Amniotic epithelial cell (primary cell): ENCODE measurements around the gene PRSS22.

ENCODE experiments used
- DNase-seq: peaks from one replicate; pipeline ENCODE4 v3.0.0-alpha.2; 2010; ENCODE audit warnings: low read depth

Gene PRSS22

GRCh38 chr16:2852731-2853507 is 5.1 kb downstream of the PRSS22 start:
- DNase-seq, result no peak

- no peak for DNase-seq
These were observed 5.8 kb downstream of the PRSS22 start for GRCh38 chr16:2852003-2852730.

DNA sequence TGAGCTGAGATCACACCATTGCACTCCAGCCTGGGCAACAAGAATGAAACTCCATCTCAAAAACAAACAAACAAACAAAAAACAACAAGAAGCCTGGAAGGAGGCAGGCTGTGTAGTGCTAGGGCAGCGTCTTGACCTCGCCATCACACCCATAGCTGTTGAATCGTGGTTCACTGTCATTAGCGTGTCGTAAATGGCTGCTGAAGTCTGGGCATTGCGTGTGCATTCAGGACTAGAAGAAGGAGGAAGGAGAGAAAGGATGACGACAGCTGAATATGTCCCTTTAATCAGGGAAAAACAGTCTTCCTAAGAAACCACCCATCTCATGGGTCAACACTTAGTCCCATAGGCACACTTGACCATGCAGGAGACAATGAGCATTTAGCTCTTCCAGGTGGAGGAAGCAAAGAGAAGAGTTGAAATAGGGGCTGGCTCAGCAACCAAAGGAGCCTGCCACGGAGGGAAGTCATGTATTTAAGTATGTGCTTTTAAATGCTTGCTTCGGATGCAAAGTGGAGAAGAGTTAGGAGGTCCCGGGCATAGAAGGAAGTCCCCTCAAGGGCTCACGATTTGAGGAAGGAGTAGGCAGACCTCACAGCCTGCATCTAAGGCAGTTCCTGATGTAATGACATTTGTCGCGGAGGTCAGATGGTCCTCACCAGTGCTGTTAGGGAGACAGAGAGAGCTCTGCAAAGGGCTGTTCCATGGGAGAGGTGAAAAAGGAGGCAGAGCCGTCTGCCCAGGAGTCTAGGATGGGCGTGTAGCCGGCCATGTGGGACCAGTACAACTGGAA is 8.8 kb downstream of the PRSS22 start:
- no peak for DNase-seq

DNA sequence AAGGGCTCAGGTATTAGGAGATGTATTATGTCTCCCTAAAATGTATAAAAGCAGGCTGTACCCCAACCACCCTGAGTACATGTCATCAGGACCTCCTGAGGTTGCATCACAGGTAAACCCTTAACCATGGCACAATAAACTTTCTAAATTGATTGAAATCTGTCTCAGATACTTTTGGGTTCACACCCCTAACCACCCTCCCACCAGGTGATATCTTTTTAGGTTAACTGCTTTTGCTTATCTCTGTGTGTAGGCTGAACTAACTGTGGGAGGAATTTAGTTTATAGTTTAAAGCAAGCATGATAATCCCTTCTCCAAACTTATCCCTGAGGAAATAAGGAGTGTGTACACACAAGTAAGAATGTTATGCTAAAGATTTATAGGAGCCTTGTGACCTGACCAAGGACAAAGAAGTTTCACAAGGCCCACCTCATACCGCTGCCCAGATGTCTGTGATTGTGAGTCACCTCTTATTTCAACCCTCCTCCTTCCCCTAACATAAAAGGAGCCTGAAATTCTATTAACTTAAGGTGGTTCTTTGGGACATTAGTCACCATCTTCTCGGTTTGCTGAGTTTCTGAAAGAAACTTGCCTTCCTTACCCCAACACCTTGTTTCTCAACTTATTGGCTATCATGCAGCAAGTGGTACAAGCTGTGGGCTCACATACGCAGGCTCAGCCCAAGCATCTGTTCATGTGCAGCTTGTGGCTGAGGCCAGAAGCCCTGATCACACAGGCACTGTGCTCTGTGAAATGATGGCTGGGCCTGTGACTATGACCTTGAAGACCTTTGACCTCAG is 11.3 kb downstream of the PRSS22 start:
- peak; percentile 96 for DNase-seq

- no peak for DNase-seq
These were observed 12.9 kb downstream of the PRSS22 start for GRCh38 chr16:2845116-2845515.

DNA sequence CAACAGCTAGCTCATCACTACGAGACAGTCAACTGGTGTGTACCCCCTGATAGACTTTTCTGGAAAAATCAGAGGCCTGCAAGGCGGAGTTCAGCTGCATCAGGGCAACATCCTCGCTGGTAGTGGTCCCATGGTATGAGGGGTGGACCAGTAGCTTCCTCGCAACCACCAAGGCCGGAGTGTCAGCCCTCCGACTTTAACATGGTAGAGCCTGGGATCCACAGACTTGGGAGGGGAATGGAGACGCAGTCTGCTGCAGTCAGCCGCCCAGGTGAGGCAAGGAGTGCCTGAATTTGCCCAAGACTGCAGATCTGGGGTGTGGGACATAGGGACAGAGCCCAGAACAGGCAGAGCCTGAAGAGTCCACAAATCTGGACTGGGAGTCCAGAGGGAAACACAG is 14.4 kb downstream of the PRSS22 start:
- DNase-seq, result no peak

DNA sequence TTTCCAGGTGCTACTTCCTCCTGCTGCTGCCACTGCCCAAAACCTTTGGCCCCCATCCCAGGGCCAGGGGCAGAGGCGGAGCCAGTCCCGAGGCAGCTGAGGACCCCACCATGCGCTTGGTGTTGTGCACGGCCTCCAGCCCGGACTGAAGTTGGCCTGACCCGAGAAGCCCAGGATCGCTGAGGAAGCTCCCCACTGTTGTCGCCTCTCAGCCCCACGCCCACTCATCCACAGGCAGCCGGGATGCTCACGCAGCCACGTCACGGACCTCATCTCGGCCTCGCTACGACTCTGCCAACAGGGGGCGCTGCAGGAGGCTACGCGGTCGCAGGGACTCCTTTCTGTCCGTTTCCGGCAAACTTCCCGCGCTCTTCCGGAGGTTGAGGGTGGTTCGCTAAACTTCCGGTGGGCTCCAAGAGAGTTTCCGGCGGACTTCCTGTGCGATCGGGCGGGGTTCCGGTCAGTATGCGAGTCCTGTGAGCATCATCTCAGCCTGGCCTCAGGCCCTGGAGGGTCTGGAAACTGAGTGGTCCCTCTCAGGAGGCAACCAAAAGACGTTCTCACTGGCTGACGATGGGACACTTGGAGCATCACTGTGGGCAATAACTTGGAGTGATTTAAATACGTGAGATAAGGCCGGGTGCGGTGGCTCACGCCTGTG is 15.5 kb downstream of the PRSS22 start:
- peak; percentile 69 for DNase-seq

GRCh38 chr16:2841606-2842339 is 16.2 kb downstream of the PRSS22 start:
- DNase-seq, result no peak

DNA sequence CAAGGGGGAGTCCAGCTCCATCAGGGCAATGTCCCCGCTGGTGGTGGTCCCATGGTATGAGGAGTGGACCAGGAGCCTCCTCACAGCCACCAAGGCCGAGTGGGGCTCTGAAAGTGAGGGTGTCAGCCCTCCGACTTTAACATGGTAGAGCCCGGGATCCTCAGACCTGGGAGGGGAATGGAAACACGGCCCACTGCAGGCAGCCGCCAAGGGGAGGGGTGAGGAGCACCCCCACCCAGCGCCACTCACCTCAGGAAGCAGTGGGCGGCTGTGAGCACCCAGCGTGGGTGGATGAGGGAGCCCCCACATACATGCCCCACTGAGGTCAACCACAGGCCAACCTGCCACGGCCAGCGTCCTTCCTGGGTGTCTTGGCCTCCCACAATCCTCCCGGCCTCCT is 17.1 kb downstream of the PRSS22 start:
- no peak for DNase-seq

DNA sequence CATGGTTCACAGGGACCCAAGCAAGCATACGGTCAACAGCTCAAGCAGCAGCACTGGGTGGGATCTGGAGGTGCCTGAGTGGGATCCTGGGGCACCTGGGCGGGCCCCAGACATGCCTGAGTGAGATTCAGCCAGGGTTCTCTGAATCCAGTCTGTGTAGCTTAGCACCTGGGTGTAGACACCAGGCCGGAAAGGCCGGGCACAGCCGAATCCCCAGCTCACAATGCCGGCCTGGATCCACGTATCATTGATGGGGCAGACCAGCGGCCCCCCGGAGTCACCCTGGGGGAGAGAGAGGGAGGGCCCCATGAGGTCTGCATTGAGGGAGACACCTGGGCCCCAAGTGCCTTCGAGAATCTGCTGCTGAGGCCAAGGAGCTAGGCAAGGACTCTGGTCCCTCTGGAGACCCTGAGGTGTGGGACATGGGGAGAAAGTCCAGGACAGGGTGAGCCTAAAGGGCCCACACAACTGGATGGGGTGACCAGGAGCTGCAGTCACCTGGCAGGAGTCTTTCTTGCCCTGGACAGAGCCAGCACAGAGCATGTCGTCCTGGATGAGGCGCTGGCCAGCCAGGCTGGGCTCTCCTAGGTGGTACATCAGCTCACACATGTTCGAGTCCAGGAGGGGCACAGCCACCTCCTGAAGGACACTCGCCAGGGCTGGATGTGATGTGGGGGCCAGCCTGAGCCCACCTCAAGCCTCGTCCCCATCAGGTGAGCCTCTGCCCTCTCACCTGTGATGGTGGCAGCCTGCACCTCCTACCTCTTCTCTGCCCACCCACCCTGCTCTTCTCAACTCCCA is 18.1 kb downstream of the PRSS22 start:
- DNase-seq, result no peak

DNA sequence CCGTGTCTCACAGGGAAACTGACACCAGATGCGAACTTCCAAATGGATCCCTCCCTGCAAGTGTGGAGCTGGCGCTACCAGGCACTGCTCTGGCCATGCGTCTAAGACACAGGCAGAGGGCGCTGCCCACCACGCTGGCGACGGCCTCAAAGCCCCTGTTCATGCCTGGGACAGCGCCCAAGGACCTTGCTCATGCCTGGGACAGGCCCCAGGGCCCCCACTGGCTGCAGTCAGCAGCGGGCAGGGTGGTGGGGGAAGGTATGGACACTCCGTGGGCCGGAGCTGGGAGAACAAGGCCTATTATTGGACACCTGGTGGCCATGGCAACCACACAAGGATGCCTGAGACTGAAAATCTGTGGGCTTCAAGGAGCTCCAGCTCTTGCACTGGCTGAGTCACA is 19.0 kb downstream of the PRSS22 start:
- DNase-seq, result peak; percentile 63

DNA sequence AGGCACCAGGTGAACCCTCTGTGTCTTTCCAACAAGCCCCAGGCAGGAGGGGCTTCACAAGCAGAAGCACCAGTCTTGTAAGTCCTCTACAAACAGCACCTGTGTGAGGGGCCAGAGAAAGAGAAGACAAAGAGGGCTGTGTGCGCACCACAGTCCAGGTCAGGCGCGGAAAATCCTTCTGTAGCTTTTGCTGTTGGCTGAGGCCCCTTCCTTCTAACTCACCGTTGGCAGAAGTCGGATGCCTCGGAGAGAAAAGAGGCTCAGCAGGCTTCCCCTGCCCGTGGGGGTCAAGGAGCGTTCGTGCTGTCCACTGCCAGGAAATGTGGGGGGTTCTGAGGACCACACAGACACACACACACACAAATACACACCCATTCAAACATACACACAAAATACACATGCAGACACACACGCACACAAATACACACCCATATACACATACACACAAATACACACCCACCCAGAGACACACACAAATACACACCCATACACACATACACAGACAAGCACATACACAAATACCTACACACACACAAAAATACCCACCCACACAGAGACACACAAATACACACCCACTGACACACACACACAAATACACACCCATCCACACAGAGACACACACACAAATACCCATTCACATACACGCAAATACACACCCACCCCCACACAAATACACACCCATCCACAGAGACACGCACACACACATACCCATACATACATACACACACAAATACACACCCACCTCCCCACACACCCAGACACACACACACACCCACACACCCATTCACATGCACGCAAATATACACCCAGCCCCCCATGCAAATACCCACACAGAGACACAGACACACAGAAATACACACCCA is 21.1 kb downstream of the PRSS22 start:
- DNase-seq, result no peak

- DNase-seq, result peak; percentile 93
These were observed 22.1 kb downstream of the PRSS22 start for GRCh38 chr16:2835638-2836493.

DNA sequence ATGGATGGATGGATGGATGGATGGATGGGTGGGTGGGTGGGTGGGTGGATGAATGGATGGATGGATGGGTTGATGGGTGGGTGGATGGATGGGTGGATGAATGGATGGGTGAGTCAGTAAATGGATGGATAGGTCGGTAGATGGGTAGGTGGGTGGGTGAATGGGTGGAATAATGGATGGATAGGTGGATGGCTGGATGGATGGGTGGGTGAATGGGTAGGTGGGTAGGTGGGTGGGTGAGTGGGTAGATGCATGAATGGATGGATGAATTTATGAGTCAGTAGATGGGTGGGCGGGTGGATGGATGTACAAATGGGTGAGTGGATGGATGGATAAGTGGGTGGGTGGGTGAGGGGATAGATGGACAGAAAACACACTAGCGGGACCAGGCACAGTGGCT is 23.0 kb downstream of the PRSS22 start:
- no peak for DNase-seq

- DNase-seq, result no peak
These were observed 24.2 kb downstream of the PRSS22 start for GRCh38 chr16:2833776-2834175.

DNA sequence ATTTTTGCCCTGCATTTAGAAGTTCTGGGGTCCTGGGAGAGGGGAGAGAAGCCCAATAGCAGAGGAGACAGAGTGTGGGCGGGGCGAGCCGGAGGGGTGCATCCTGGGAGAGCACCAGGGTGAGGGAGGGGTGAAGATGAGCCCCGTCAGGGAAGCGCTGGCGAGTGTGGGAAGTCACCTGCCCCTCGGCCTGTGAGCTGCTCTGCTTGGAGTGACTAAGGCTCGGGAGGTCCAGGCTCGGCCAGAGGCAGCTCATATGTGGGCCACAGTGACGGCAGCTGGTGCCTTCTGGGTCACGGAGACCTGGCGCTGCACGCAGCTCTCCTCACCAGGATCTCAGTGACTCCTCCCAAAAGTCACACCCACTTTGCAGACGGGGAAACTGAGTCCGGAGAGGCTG is 26.8 kb downstream of the PRSS22 start:
- no peak for DNase-seq

- no peak for DNase-seq
These were observed 27.6 kb downstream of the PRSS22 start for GRCh38 chr16:2830355-2830695.
